Vagina (tissue), 2 donors: ENCODE measurements around the gene ANKRD13C. TPM values are rescaled to one million over a fixed set of nuclear protein-coding genes. Genes with fewer than 3 reads are reported as not detected.

Experiments used
- DNase-seq, 2 donors: peaks; one replicate each; pipeline ENCODE4 v3.0.0-alpha.2; 2017; ENCODE audit errors: extremely low spot score in 2 of 2
- H3K27ac ChIP-seq: fragments of 200-600 bp; sonication (generic); one replicate; pipeline ENCODE4 v1.5.1; 2019
- H3K27me3 ChIP-seq: fragments of 200-600 bp; sonication (generic); one replicate; pipeline ENCODE4 v1.5.1; 2019
- H3K36me3 ChIP-seq, 2 donors: fragments of 200-600 bp; sonication (generic); one replicate each; pipeline ENCODE4 v1.5.1; 2017 to 2019
- H3K4me1 ChIP-seq: fragments of 200-600 bp; sonication (generic); one replicate; pipeline ENCODE4 v1.5.1; 2019
- H3K4me3 ChIP-seq, 2 donors: fragments of 200-600 bp; sonication (generic); 1 replicate in 1 of 2; 2 replicates in 1 of 2; pipeline ENCODE4 v1.5.1; 2016 to 2019
- H3K9me3 ChIP-seq: fragments of 200-600 bp; sonication (generic); one replicate; pipeline ENCODE4 v1.5.1; 2019
- POLR2A ChIP-seq, 2 donors: fragments of 450-650 bp; IDR thresholded peaks; one replicate each; pipeline ENCODE4 v1.6.1; 2017; ENCODE audit warnings: antibody characterized with exemption in 2 of 2, mild to moderate bottlenecking in 2 of 2, moderate library complexity in 2 of 2
- POLR2AphosphoS5 ChIP-seq, 2 donors: sonication (generic); formaldehyde crosslinking; IDR thresholded peaks; one replicate each; pipeline ENCODE4 v1.9.0; 2017; ENCODE audit warnings: antibody characterized with exemption in 2 of 2, mild to moderate bottlenecking in 2 of 2, low read depth in 1 of 2; ENCODE audit not compliant: insufficient read depth in 1 of 2
- intact Hi-C: fragments of 100-400 bp; cut with DNase I; formaldehyde crosslinking; loops from one replicate; pipeline ENCODE4 v1.15.1; 2023
- total RNA-seq: library from RNA; depleted of rRNA; stranded (reverse); fragments of >200 nt; gene quantifications from one replicate; pipeline ENCODE4 v1.2.3, GENCODE V29; 2016
- TF ChIP-seq, protein P1 (sequence below), 3 experiments: fragments of 450-650 bp in 2 of 3; fragments of 200-600 bp in 1 of 3; sonication (generic) in 1 of 3; IDR thresholded peaks; one replicate each; pipeline ENCODE4 v1.5.1; 2017 to 2019; ENCODE audit warnings: antibody characterized with exemption in 3 of 3, mild to moderate bottlenecking in 2 of 3, moderate library complexity in 2 of 3

The ANKRD13C gene
- total RNA-seq, 1 donor from 2014 or later: 27.3 TPM

- intact Hi-C loops: no loop called here
- no peak for TF ChIP-seq POLR2AphosphoS5 (IDR thresholded peaks at IDR 0.05; ENCODE audit: insufficient read depth in 1 of 2, low read depth in 1 of 2)
- TF ChIP-seq, protein P1, sequence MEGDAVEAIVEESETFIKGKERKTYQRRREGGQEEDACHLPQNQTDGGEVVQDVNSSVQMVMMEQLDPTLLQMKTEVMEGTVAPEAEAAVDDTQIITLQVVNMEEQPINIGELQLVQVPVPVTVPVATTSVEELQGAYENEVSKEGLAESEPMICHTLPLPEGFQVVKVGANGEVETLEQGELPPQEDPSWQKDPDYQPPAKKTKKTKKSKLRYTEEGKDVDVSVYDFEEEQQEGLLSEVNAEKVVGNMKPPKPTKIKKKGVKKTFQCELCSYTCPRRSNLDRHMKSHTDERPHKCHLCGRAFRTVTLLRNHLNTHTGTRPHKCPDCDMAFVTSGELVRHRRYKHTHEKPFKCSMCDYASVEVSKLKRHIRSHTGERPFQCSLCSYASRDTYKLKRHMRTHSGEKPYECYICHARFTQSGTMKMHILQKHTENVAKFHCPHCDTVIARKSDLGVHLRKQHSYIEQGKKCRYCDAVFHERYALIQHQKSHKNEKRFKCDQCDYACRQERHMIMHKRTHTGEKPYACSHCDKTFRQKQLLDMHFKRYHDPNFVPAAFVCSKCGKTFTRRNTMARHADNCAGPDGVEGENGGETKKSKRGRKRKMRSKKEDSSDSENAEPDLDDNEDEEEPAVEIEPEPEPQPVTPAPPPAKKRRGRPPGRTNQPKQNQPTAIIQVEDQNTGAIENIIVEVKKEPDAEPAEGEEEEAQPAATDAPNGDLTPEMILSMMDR (IDR thresholded peaks at IDR 0.05): no peak
- no peak for TF ChIP-seq POLR2A (IDR thresholded peaks at IDR 0.05)
Observed at GRCh38 chr1:70324683-70325082, 29.8 kb downstream of the ANKRD13C start.

DNA sequence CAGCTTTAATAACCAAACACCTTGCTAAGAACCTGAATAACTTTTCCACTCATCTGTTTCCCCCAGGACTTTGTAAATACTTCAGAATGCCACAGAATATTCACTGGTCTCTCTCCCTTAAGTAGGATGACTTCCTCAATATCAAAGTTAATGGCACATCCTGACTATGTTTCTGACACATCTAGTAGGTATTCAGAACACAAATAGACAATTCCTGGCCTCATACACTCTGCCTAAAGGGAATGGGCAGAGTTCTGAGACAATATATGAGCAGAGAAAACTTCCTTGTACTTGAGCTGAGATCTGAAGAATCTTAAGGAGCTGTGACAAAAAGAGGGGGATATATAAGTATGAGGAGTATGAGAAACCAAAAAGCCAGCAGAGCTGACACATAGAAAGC, 34.8 kb downstream of the ANKRD13C start:
- no peaks in the 10 kb centered on the region for H3K27me3 ChIP-seq
- no peak for DNase-seq
- peaks cover 8% of the 10 kb centered on the region for H3K4me1 ChIP-seq
- peaks cover 0 to 3% of the 10 kb centered on the region in 2 donors for H3K36me3 ChIP-seq
- H3K4me3 ChIP-seq: no peak overlapping the region
- no peaks in the 10 kb centered on the region for H3K9me3 ChIP-seq
- H3K27ac ChIP-seq: no peak overlapping the region
- TF ChIP-seq, protein P1 (IDR thresholded peaks at IDR 0.05): no peak
- TF ChIP-seq POLR2AphosphoS5 (IDR thresholded peaks at IDR 0.05; ENCODE audit: insufficient read depth in 1 of 2, low read depth in 1 of 2): no peak
- TF ChIP-seq POLR2A (IDR thresholded peaks at IDR 0.05): no peak
- intact Hi-C loops: no loop called here

More at GRCh38 chr1:70324683-70325082, 29.8 kb downstream of the ANKRD13C start:
- Histone ChIP-seq H3K4me1 (no peaks in the 10 kb centered on the region), H3K36me3 (peaks cover 0 to 3% of the 10 kb centered on the region in 2 donors), H3K9me3 (no peaks in the 10 kb centered on the region), H3K27ac (no peak overlapping the region), H3K27me3 (no peaks in the 10 kb centered on the region), H3K4me3 (no peak overlapping the region)
- DNase-seq: no peak

DNA sequence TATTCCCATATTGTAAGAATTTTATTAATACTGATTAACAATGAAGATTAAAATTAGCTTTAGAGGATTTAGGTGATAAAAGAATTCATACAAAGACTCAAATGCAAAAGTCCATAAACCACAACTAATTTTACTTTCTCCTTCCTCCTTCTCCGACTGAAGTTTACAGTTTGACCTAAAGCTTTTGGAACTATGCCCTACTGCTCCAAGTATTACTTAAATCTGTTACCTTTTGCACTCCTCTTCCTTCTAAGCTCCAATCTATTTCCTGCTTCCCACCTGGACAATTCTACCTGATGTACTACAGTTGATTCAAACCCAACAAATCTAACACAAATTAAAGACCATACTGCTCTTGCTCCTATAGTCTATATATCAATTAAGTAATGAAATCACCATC, 36.3 kb downstream of the ANKRD13C start:
- no peak for TF ChIP-seq POLR2A (IDR thresholded peaks at IDR 0.05)
- TF ChIP-seq POLR2AphosphoS5 (IDR thresholded peaks at IDR 0.05; ENCODE audit: insufficient read depth in 1 of 2, low read depth in 1 of 2): no peak
- TF ChIP-seq, protein P1 (IDR thresholded peaks at IDR 0.05): no peak
- no peak for DNase-seq
- peaks cover 0 to 3% of the 10 kb centered on the region in 2 donors for H3K36me3 ChIP-seq
- no peak overlapping the region for H3K4me3 ChIP-seq
- intact Hi-C loops: no loop called here
- no peaks in the 10 kb centered on the region for H3K27me3 ChIP-seq
- no peaks in the 10 kb centered on the region for H3K9me3 ChIP-seq
- H3K4me1 ChIP-seq: peaks cover 8% of the 10 kb centered on the region
- H3K27ac ChIP-seq: no peak overlapping the region

GRCh38 chr1:70317087-70317486, 37.4 kb downstream of the ANKRD13C start:
- intact Hi-C loops: no loop called here
- peaks cover 8% of the 10 kb centered on the region for H3K4me1 ChIP-seq
- TF ChIP-seq POLR2A (IDR thresholded peaks at IDR 0.05) (no peak), POLR2AphosphoS5 (IDR thresholded peaks at IDR 0.05; ENCODE audit: insufficient read depth in 1 of 2, low read depth in 1 of 2) (no peak)
- TF ChIP-seq, protein P1 (IDR thresholded peaks at IDR 0.05): no peak
- no peaks in the 10 kb centered on the region for H3K9me3 ChIP-seq
- no peak for DNase-seq
- H3K27ac ChIP-seq: no peak overlapping the region
- no peaks in the 10 kb centered on the region for H3K27me3 ChIP-seq
- no peaks in the 10 kb centered on the region for H3K36me3 ChIP-seq
- H3K4me3 ChIP-seq: no peak overlapping the region

GRCh38 chr1:70315782-70316181, 38.7 kb downstream of the ANKRD13C start:
- DNase-seq: no peak
- Histone ChIP-seq H3K4me3 (no peak overlapping the region), H3K27me3 (no peaks in the 10 kb centered on the region)

More at GRCh38 chr1:70315782-70316181, 38.7 kb downstream of the ANKRD13C start:
- TF ChIP-seq, protein P1 (IDR thresholded peaks at IDR 0.05): no peak
- TF ChIP-seq POLR2A (IDR thresholded peaks at IDR 0.05): no peak
- H3K36me3 ChIP-seq: no peaks in the 10 kb centered on the region
- no peak overlapping the region for H3K27ac ChIP-seq
- H3K4me1 ChIP-seq: peaks cover 8% of the 10 kb centered on the region
- intact Hi-C loops: no loop called here
- H3K9me3 ChIP-seq: no peaks in the 10 kb centered on the region
